CD14-positive monocyte (primary cell): ENCODE results near the gene MFN2. TPM values are rescaled to one million over a fixed set of nuclear protein-coding genes. Genes with fewer than 3 reads are reported as not detected.
"Not testable (repeated sequence)": the region's sequence is repeated elsewhere in the genome, so short reads cannot be mapped to it uniquely, and the experiment has no call there.

Experiments used
- DNase-seq, 3 donors: peaks; one replicate each; pipeline ENCODE4 v3.0.0-alpha.2; 2011 to 2022
- H2AFZ ChIP-seq: 2 replicates; pipeline ENCODE4 v1.6.0; 2012; ENCODE audit warnings: mild to moderate bottlenecking, low read depth, low read length, inconsistent platforms; ENCODE audit not compliant: insufficient read depth, poor library complexity, severe bottlenecking
- H3K27ac ChIP-seq, 2 donors: 1 replicate in 1 of 2; 2 replicates in 1 of 2; pipeline ENCODE4 v1.5.1; 2012 to 2013; ENCODE audit warnings: low read length in 2 of 2, control low read depth in 1 of 2, inconsistent platforms in 1 of 2, low read depth in 1 of 2, mild to moderate bottlenecking in 1 of 2
- H3K27me3 ChIP-seq, 2 donors: one replicate each; pipeline versions ENCODE4 v1.6.0 to v1.6.1; 2011 to 2013; ENCODE audit warnings: low read length in 2 of 2; ENCODE audit not compliant: control insufficient read depth in 2 of 2, insufficient read depth in 2 of 2
- H3K36me3 ChIP-seq, 2 donors: replicated peaks in 1 of 2; 1 replicate in 1 of 2; 2 replicates in 1 of 2; pipeline versions ENCODE4 v1.5.1 to v1.6.1; 2012 to 2013; ENCODE audit warnings: low read length in 2 of 2, control low read depth in 1 of 2, inconsistent platforms in 1 of 2, mild to moderate bottlenecking in 1 of 2; ENCODE audit not compliant: insufficient read depth in 2 of 2, control insufficient read depth in 1 of 2
- H3K4me1 ChIP-seq, 2 donors: 1 replicate in 1 of 2; 2 replicates in 1 of 2; pipeline versions ENCODE4 v1.5.1 to v1.6.1; 2012 to 2013; ENCODE audit warnings: low read length in 2 of 2, control low read depth in 1 of 2, inconsistent platforms in 1 of 2, mild to moderate bottlenecking in 1 of 2, moderate library complexity in 1 of 2; ENCODE audit not compliant: insufficient read depth in 2 of 2, control insufficient read depth in 1 of 2
- H3K4me2 ChIP-seq: replicated peaks from 2 replicates; pipeline ENCODE3; 2012; ENCODE audit warnings: low read length, moderate library complexity, mild to moderate bottlenecking; ENCODE audit not compliant: poor library complexity, severe bottlenecking; ENCODE audit errors: extremely low read depth
- H3K4me3 ChIP-seq, 3 experiments: fragments of 200-600 bp in 1 of 3; sonication (generic) in 1 of 3; replicated peaks in 1 of 3; 1 replicate in 2 of 3; 2 replicates in 1 of 3; pipeline ENCODE4 v1.5.1; 2011 to 2013; ENCODE audit warnings: low read length in 3 of 3, mild to moderate bottlenecking in 3 of 3, control low read depth in 2 of 3, low read depth in 2 of 3, inconsistent platforms in 1 of 3, moderate library complexity in 1 of 3
- H3K79me2 ChIP-seq: 2 replicates; pipeline ENCODE4 v1.6.0; 2012; ENCODE audit warnings: mild to moderate bottlenecking, control low read depth, inconsistent platforms, low read length, moderate library complexity; ENCODE audit not compliant: insufficient read depth
- H3K9ac ChIP-seq: 2 replicates; pipeline ENCODE4 v1.6.0; 2017; ENCODE audit warnings: low read length, mild to moderate bottlenecking; ENCODE audit not compliant: insufficient read depth, poor library complexity, severe bottlenecking
- H3K9me3 ChIP-seq, 2 donors: replicated peaks in 1 of 2; 1 replicate in 1 of 2; 2 replicates in 1 of 2; pipeline versions ENCODE4 v1.5.1 to v1.6.1; 2012 to 2013; ENCODE audit warnings: low read length in 2 of 2, control low read depth in 1 of 2; ENCODE audit not compliant: control insufficient read depth in 1 of 2, insufficient read depth in 1 of 2
- H4K20me1 ChIP-seq: 2 replicates; pipeline ENCODE4 v1.6.0; 2012; ENCODE audit warnings: mild to moderate bottlenecking, low read length, control low read depth, moderate library complexity; ENCODE audit not compliant: insufficient read depth
- H3K27ac Mint-ChIP-seq, 7 donors: one replicate each; pipeline ENCODE4 v1.8.0; 2020; ENCODE audit warnings: mild to moderate bottlenecking in 7 of 7, mixed read lengths in 7 of 7, moderate library complexity in 6 of 7, inconsistent platforms in 2 of 7
- H3K27me3 Mint-ChIP-seq, 3 donors: one replicate each; pipeline ENCODE4 v1.8.0; 2021 to 2022; ENCODE audit warnings: low read depth in 3 of 3, mild to moderate bottlenecking in 3 of 3, mixed read lengths in 3 of 3, moderate library complexity in 3 of 3, inconsistent platforms in 1 of 3
- H3K36me3 Mint-ChIP-seq, 2 donors: one replicate each; pipeline ENCODE4 v1.8.0; 2020; ENCODE audit warnings: mixed read lengths in 2 of 2, inconsistent platforms in 1 of 2, mild to moderate bottlenecking in 1 of 2
- H3K4me1 Mint-ChIP-seq: one replicate; pipeline ENCODE4 v1.8.0; 2020; ENCODE audit warnings: mild to moderate bottlenecking, mixed read lengths
- H3K4me3 Mint-ChIP-seq, 2 donors: one replicate each; pipeline ENCODE4 v1.8.0; 2020; ENCODE audit warnings: mild to moderate bottlenecking in 2 of 2, mixed read lengths in 2 of 2, moderate library complexity in 1 of 2
- H3K9me3 Mint-ChIP-seq, 7 donors: one replicate each; pipeline ENCODE4 v1.8.0; 2020 to 2022; ENCODE audit warnings: mixed read lengths in 7 of 7, mild to moderate bottlenecking in 6 of 7, moderate library complexity in 6 of 7, inconsistent platforms in 2 of 7
- WGBS: methylation state at CpG from one replicate; pipeline ENCODE4 v1.1.5; 2013; ENCODE audit warnings: missing lambda C conversion rate; ENCODE audit not compliant: insufficient coverage; 5-methylcytosine and 5-hydroxymethylcytosine counted together
- intact Hi-C, 2 donors: fragments of 100-400 bp; cut with micrococcal nuclease; formaldehyde crosslinking; loops; one replicate each; pipeline versions ENCODE4 v1.15.0 to v1.15.1; 2023
- polyA plus RNA-seq, 3 donors: library from polyadenylated mRNA; depleted of rRNA in 1 of 3; unstranded in 2 of 3; stranded (reverse) in 1 of 3; fragments of 300-500 nt in 2 of 3; fragments of >200 nt in 1 of 3; fragmentation: Illumina TruSeq in 2 of 3; gene quantifications; 1 replicate in 2 of 3; 2 replicates in 1 of 3; pipeline ENCODE4 v1.2.3, GENCODE V29; 2012 to 2021
- TF ChIP-seq, protein P1 (sequence below): fragments of 200-600 bp; IDR thresholded peaks from one replicate; pipeline ENCODE4 v1.8.0; 2022; ENCODE audit warnings: antibody characterized with exemption, mild to moderate bottlenecking

The MFN2 gene
- polyA plus RNA-seq, 3 donors = 26.3 to 35.8 (median 30.3) TPM

DNA sequence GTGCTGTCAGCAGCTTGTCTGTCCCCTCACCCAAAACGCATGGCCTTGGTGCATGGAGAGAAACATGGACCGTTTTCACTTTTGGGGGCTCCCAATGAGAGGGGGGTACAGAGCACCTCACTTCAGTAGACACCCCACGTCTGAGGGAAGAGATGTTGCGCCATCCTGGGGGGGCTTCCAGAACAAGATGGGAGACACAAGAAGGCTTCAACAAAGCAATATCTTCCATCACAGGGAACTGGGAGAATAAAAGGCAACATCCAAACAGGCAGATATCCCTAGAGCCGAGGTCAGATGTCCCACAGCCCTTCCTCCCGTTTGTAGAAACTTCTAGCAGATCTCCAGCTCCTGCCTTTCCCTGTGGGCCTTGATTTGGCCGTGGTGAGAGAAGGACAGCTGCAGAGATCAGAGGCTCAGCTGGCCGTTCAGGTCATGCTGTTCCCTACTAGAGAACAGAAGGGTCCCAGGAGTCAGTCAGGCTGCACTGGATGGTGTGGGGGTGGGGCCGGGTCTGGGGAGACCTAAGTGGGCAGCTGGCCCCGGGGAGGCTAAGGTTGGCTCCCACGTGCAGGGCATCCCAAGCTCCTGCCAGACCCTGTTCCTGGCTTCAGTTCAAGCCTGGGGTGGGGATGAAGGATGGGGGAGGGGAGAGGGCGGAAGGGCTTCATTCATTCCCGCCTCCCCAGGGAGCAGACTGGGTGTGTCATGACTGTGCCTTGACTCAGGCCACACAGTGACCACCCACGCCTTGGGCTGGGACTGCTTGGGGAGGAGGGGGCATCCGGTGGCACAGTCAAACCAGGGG, 41.3 kb upstream of the MFN2 start:
- peaks cover 11 to 23% of the 10 kb centered on the region in 2 donors for H3K36me3 ChIP-seq
- intact Hi-C loops = no loop called here
- H3K4me3 ChIP-seq = no peak overlapping the region
- no peaks in the 10 kb centered on the region for H3K9me3 ChIP-seq
- peak overlapping the region in 1 of 7 donors; percentile 31 for H3K27ac Mint-ChIP-seq
- H3K9me3 Mint-ChIP-seq = no peaks in the 10 kb centered on the region
- H3K27ac ChIP-seq = no peak overlapping the region
- H3K4me2 ChIP-seq = no peak overlapping the region
- peaks cover 26% of the 10 kb centered on the region for H3K4me1 Mint-ChIP-seq
- H3K27me3 Mint-ChIP-seq = no peaks in the 10 kb centered on the region
- no peak for DNase-seq
- no peak overlapping the region for H3K4me3 Mint-ChIP-seq
- H2AFZ ChIP-seq = no peak overlapping the region
- TF ChIP-seq, protein P1, sequence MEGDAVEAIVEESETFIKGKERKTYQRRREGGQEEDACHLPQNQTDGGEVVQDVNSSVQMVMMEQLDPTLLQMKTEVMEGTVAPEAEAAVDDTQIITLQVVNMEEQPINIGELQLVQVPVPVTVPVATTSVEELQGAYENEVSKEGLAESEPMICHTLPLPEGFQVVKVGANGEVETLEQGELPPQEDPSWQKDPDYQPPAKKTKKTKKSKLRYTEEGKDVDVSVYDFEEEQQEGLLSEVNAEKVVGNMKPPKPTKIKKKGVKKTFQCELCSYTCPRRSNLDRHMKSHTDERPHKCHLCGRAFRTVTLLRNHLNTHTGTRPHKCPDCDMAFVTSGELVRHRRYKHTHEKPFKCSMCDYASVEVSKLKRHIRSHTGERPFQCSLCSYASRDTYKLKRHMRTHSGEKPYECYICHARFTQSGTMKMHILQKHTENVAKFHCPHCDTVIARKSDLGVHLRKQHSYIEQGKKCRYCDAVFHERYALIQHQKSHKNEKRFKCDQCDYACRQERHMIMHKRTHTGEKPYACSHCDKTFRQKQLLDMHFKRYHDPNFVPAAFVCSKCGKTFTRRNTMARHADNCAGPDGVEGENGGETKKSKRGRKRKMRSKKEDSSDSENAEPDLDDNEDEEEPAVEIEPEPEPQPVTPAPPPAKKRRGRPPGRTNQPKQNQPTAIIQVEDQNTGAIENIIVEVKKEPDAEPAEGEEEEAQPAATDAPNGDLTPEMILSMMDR = no peak
- H3K79me2 ChIP-seq = peaks cover 13% of the 10 kb centered on the region
- no peak overlapping the region for H3K9ac ChIP-seq
- H3K4me1 ChIP-seq = peaks cover 11 to 18% of the 10 kb centered on the region in 2 donors
- no peaks in the 10 kb centered on the region for H3K27me3 ChIP-seq
- WGBS = 92% methylated on average over 4 of the region's 15 CpGs
- H4K20me1 ChIP-seq = peaks cover 30% of the 10 kb centered on the region
- H3K36me3 Mint-ChIP-seq = peaks cover 6 to 50% of the 10 kb centered on the region in 2 donors

DNA sequence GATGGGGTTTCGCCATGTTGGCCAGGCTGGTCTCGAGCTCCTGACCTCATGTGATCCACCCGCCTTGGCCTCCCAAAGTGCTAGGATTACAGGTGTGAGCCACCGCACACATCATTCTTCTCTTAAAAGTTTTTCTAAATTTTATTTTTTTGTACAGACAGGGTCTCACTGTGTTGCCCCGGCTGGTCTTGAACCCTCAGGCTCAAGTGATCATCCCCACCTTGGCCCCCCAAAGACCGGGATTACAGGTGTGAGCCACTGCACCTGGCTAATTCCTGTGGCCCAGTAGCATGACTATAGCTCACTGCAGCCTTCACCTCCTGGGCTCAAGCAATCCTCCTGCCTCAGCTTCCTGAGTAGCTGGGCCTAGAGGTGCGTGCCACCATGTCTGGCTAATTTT, 40.5 kb upstream of the MFN2 start:
- H3K4me3 ChIP-seq, DNase-seq, H3K9me3 Mint-ChIP-seq, H3K27me3 Mint-ChIP-seq, H3K27me3 ChIP-seq, H3K9me3 ChIP-seq, H3K27ac ChIP-seq, H3K9ac ChIP-seq, H2AFZ ChIP-seq, intact Hi-C loops, H3K4me2 ChIP-seq, H3K4me3 Mint-ChIP-seq, H3K27ac Mint-ChIP-seq: not testable (repeated sequence)
- Histone ChIP-seq H3K79me2 (peaks cover 13% of the 10 kb centered on the region), H3K36me3 (peaks cover 11 to 30% of the 10 kb centered on the region in 2 donors), H3K4me1 (peaks cover 6 to 11% of the 10 kb centered on the region in 2 donors), H4K20me1 (peaks cover 30% of the 10 kb centered on the region)
- Mint-ChIP-seq H3K4me1 (peaks cover 23% of the 10 kb centered on the region), H3K36me3 (peaks cover 12 to 59% of the 10 kb centered on the region in 2 donors)
- 100% methylated on average over 2 of the region's 7 CpGs for WGBS
